NCI-H748 (cell line): ENCODE measurements around the gene CREB3.
A peak's percentile ranks its signal among the peaks of the same experiment; 100 is the strongest.

Experiments
- DNase-seq: peaks from one replicate; lab custom pipeline; 2025; ENCODE audit not compliant: unreplicated experiment; lab: John Stamatoyannopoulos, UW

Gene CREB3

GRCh38 chr9:35725362-35725761, 7.1 kb upstream of the CREB3 start:
- no peak for DNase-seq

- DNase-seq, result no peak
These were observed 5.5 kb upstream of the CREB3 start for GRCh38 chr9:35726931-35727330.

- DNase-seq, result no peak
These were observed 4.8 kb upstream of the CREB3 start for GRCh38 chr9:35727676-35728040.

GRCh38 chr9:35728041-35728971, 4.2 kb upstream of the CREB3 start:
- no peak for DNase-seq

- no peak for DNase-seq
These were observed 3.4 kb upstream of the CREB3 start for GRCh38 chr9:35729101-35729500.

- DNase-seq, result peak; percentile 10
These were observed 2.6 kb upstream of the CREB3 start for GRCh38 chr9:35729700-35730485.

GRCh38 chr9:35730486-35730854, 2.0 kb upstream of the CREB3 start:
- DNase-seq, result no peak

- no peak for DNase-seq
These were observed 866 bp upstream of the CREB3 start for GRCh38 chr9:35731415-35732184.

GRCh38 chr9:35732800-35733541, 505 bp downstream of the CREB3 start:
- peak; percentile 67 for DNase-seq

GRCh38 chr9:35734096-35734495, 1.6 kb downstream of the CREB3 start:
- no peak for DNase-seq

- peak; percentile 66 for DNase-seq
These were observed 3.8 kb downstream of the CREB3 start for GRCh38 chr9:35736201-35736633.

- DNase-seq, result no peak
These were observed 4.7 kb downstream of the CREB3 start for GRCh38 chr9:35737143-35737542.

GRCh38 chr9:35738186-35738585, 5.7 kb downstream of the CREB3 start:
- no peak for DNase-seq

- DNase-seq, result no peak
These were observed 6.5 kb downstream of the CREB3 start for GRCh38 chr9:35738924-35739323.

GRCh38 chr9:35740243-35740642, 7.8 kb downstream of the CREB3 start:
- no peak for DNase-seq

- no peak for DNase-seq
These were observed 9.3 kb downstream of the CREB3 start for GRCh38 chr9:35741740-35742139.

- no peak for DNase-seq
These were observed 11.0 kb downstream of the CREB3 start for GRCh38 chr9:35743452-35743851.

- no peak for DNase-seq
These were observed 11.5 kb downstream of the CREB3 start for GRCh38 chr9:35743880-35744518.

GRCh38 chr9:35745569-35745968, 13.1 kb downstream of the CREB3 start:
- DNase-seq, result no peak

- peak; percentile 10 for DNase-seq
These were observed 14.1 kb downstream of the CREB3 start for GRCh38 chr9:35746583-35746982.
